Uterus (tissue), 4 donors: ENCODE data around the gene NEDD4. TPM values are rescaled to one million over a fixed set of nuclear protein-coding genes. Genes with fewer than 3 reads are reported as not detected.

Experiments
- DNase-seq, 2 donors: peaks; one replicate each; pipeline ENCODE4 v3.0.0-alpha.2; 2019 to 2020
- H3K27ac ChIP-seq, 2 donors: fragments of 200-600 bp; sonication (generic); 1 replicate in 1 of 2; 2 replicates in 1 of 2; pipeline ENCODE4 v1.5.1; 2016 to 2018
- H3K27me3 ChIP-seq, 2 donors: fragments of 200-600 bp; sonication (generic); one replicate each; pipeline ENCODE4 v1.5.1; 2018 to 2019; ENCODE audit warnings: control low read depth in 1 of 2
- H3K36me3 ChIP-seq, 2 donors: fragments of 200-600 bp; sonication (generic); one replicate each; pipeline ENCODE4 v1.5.1; 2019; ENCODE audit warnings: control low read depth in 1 of 2
- H3K4me1 ChIP-seq, 2 donors: fragments of 200-600 bp; sonication (generic); one replicate each; pipeline ENCODE4 v1.5.1; 2018 to 2019; ENCODE audit warnings: control low read depth in 1 of 2
- H3K4me3 ChIP-seq, 2 donors: fragments of 200-600 bp; sonication (generic); 1 replicate in 1 of 2; 2 replicates in 1 of 2; pipeline ENCODE4 v1.5.1; 2018 to 2019; ENCODE audit warnings: mild to moderate bottlenecking in 1 of 2
- H3K9me3 ChIP-seq, 2 donors: fragments of 200-600 bp; sonication (generic); one replicate each; pipeline ENCODE4 v1.5.1; 2019; ENCODE audit warnings: control low read depth in 1 of 2
- POLR2A ChIP-seq, 2 donors: fragments of 450-650 bp; IDR thresholded peaks; one replicate each; pipeline ENCODE4 v1.6.1; 2016; ENCODE audit warnings: antibody characterized with exemption in 2 of 2, mild to moderate bottlenecking in 1 of 2, moderate library complexity in 1 of 2
- intact Hi-C: fragments of 100-400 bp; cut with DNase I; formaldehyde crosslinking; loops from one replicate; pipeline ENCODE4 v1.15.1; 2023; ENCODE audit warnings: low total_unique reads
- small RNA-seq: library from RNA; depleted of rRNA; stranded (forward); fragments of <200 nt; gene quantifications from one replicate; pipeline ENCODE3, GENCODE V24; 2016
- total RNA-seq, 4 donors: library from RNA; depleted of rRNA in 3 of 4; stranded (reverse); fragments of >200 nt in 3 of 4; gene quantifications; one replicate each; pipeline versions ENCODE4 v1.1.0 to v1.2.4, GENCODE V29; 2014 to 2023
- TF ChIP-seq, protein P1 (sequence below), 4 experiments: fragments of 200-600 bp in 2 of 4; fragments of 450-650 bp in 2 of 4; sonication (generic) in 2 of 4; IDR thresholded peaks; one replicate each; pipeline ENCODE4 v1.5.1; 2016 to 2019; ENCODE audit warnings: antibody characterized with exemption in 4 of 4, mild to moderate bottlenecking in 2 of 4, moderate library complexity in 1 of 4
- donor health status: DM: yes; HTN: yes; CAD: no.

NEDD4 gene
- total RNA-seq, 4 donors from 2014 or later: 13.3 to 44.0 (median 35.6) TPM

DNA sequence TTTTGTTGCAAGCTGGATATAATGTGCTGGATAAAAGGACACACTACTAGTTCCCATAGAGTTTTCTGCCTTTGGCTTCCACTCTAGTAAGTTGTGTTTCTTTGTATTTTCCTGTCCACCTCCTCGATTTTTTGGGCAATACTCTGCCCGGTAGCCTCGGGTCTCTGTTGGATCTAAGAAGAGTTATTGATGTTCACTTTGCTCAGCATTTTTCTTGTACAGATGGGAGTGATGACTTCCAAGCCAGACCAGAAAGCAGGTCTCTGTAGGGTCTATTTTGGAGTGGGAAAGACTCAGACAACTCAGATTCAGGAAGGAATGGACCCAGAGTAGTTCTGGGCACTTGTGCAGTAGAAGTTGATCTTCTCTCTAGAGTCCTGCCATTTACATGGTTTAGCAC, 214.5 kb downstream of the NEDD4 start:
- Histone ChIP-seq H3K27ac (no peak overlapping the region), H3K4me1 (no peaks in the 10 kb centered on the region), H3K27me3 (no peaks in the 10 kb centered on the region), H3K36me3 (no peaks in the 10 kb centered on the region), H3K9me3 (no peaks in the 10 kb centered on the region), H3K4me3 (no peak overlapping the region)
- intact Hi-C loops: no loop called here
- no peak for DNase-seq
- TF ChIP-seq, protein P1, sequence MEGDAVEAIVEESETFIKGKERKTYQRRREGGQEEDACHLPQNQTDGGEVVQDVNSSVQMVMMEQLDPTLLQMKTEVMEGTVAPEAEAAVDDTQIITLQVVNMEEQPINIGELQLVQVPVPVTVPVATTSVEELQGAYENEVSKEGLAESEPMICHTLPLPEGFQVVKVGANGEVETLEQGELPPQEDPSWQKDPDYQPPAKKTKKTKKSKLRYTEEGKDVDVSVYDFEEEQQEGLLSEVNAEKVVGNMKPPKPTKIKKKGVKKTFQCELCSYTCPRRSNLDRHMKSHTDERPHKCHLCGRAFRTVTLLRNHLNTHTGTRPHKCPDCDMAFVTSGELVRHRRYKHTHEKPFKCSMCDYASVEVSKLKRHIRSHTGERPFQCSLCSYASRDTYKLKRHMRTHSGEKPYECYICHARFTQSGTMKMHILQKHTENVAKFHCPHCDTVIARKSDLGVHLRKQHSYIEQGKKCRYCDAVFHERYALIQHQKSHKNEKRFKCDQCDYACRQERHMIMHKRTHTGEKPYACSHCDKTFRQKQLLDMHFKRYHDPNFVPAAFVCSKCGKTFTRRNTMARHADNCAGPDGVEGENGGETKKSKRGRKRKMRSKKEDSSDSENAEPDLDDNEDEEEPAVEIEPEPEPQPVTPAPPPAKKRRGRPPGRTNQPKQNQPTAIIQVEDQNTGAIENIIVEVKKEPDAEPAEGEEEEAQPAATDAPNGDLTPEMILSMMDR (IDR thresholded peaks at IDR 0.05): no peak
- TF ChIP-seq POLR2A (IDR thresholded peaks at IDR 0.05): no peak

Small RNA genes lying within 50 kb of the gene (small RNA-seq; reads per million reads assigned to genes)
- gene RN7SL568P: not detected
